Urinary bladder (tissue), 4 donors: ENCODE results near the gene CCNT1. TPM values are rescaled to one million over a fixed set of nuclear protein-coding genes. Genes with fewer than 3 reads are reported as not detected.
"Not testable (repeated sequence)": the region's sequence is repeated elsewhere in the genome, so short reads cannot be mapped to it uniquely, and the experiment has no call there.

Source experiments
- DNase-seq: peaks from one replicate; pipeline ENCODE4 v3.0.0-alpha.2; 2015; ENCODE audit errors: extremely low spot score
- H3K27ac ChIP-seq: one replicate; pipeline ENCODE4 v1.5.1; 2013; ENCODE audit warnings: low read depth, mild to moderate bottlenecking, moderate library complexity
- H3K36me3 ChIP-seq: one replicate; pipeline ENCODE4 v1.6.1; 2013; ENCODE audit warnings: mild to moderate bottlenecking, moderate library complexity; ENCODE audit not compliant: insufficient read depth
- H3K4me1 ChIP-seq: one replicate; pipeline ENCODE4 v1.6.1; 2013; ENCODE audit warnings: mild to moderate bottlenecking, moderate library complexity; ENCODE audit not compliant: insufficient read depth
- H3K4me3 ChIP-seq: one replicate; pipeline ENCODE4 v1.5.1; 2013; ENCODE audit warnings: low read depth, low read length
- WGBS: extraction: QIAGEN DNeasy Blood & Tissue Kit; methylation state at CpG from one replicate; pipeline ENCODE4 v1.1.7; 2013; 5-methylcytosine and 5-hydroxymethylcytosine counted together
- polyA plus RNA-seq: library from polyadenylated mRNA; stranded (reverse); fragments of 200-250 nt; gene quantifications from one replicate; pipeline ENCODE4 v1.2.3, GENCODE V29; 2013
- total RNA-seq: library from RNA; depleted of rRNA; stranded (reverse); fragments of >200 nt; gene quantifications from one replicate; pipeline ENCODE4 v1.2.3, GENCODE V29; 2014
- donor health status: healthy with polysubstance abuse.
- donor health status: healthy.

The CCNT1 gene
- total RNA-seq (45.6 TPM), polyA plus RNA-seq (9.0 TPM)

DNA sequence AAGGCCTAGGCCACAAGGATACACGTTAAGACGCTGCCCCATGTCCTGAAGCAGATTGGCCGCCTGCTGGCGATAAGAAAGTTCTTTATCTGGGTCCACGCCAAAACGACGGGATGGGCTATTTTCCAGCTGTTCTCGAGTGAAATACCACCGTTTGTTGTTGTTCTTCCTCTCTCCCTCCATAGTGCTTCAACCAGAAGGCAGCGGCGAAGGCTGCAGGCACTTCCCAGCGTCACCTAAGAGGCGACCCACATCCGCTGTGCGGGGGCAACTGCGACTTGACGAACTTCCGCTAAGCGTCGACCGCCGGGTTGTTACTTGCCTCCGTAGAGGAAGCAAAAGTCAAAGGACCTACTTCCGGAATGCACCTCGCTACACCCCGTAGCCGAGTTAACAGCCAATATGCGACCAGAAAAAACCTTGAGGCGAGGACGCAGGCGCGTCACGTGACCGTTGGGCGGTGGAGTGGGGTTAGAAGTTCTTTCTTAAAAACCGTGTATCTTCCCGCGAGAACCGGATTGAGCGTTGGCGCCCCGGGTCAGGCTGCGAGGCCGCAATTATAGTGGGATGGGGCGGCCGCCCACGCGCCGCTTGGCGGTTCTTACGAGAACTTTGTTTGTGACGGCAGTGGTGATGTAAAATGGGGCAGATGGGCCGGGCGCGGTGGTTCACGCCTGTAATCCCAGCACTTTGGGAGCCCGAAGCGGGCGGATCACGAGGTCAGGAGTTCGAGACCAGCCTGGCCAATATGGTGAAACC lies at the start of gene CCNT1:
TSS of gene CCNT1 (minus strand) at position 215 of the 759 bp plus-strand sequence. CDS start at position 183, 32 bp downstream.
- Histone ChIP-seq H3K4me1 (no peaks in the 10 kb centered on the region), H3K36me3 (no peaks in the 10 kb centered on the region), H3K4me3 (peak within 1 kb of the TSS; percentile 62), H3K27ac (peak within 1 kb of the TSS; percentile 94)
- peak; percentile 99 for DNase-seq
- under 1% methylated on average over 61 of the region's 61 CpGs for WGBS

DNA sequence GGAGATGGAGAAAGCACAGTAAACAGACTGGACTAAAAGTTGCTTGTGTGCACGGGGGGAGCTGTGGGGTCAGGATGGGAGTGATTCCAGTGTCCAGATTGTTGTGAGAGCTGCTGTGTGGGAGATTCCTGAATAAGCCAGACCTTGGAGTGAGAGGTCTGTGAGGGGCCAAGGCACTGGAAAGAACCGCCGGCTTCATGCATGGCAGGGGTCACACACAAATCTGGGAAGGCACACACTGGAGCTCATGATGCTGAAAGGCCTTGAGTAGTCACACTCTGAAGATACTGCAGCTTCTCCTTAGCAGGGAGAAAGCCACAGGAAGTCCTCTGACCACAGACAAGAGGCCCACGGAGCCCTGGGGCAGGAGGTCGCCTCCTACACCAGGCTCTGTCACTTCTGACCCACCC lies 49.3 kb upstream of the CCNT1 start:
- DNase-seq = no peak
- Histone ChIP-seq H3K4me1 (no peaks in the 10 kb centered on the region), H3K36me3 (peaks cover 7% of the 10 kb centered on the region), H3K4me3 (no peak overlapping the region), H3K27ac (no peak overlapping the region)
- WGBS = 72% methylated on average over 5 of the region's 5 CpGs

DNA sequence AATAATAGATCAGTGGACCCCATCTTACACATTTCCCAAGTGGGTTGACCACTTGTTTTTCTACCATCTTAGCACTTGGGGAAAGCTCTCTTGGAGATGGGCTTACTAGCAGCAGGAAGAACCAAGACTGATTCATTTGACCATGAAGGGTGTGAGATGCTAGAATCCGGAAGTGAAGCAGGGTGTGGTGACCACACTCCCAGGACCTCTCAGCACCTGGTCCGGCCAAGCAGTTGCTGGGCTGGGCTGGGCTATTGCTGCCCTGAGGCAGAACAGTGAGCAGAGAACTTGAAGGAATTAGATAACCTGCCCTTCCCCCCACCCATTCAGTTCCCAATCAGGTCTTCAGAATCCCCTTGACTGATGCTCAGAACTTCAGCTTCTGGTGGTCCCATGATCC lies 48.0 kb upstream of the CCNT1 start:
- DNase-seq = no peak
- WGBS = 62% methylated on average over 2 of the region's 2 CpGs
- Histone ChIP-seq H3K36me3 (peaks cover 7% of the 10 kb centered on the region), H3K27ac (no peak overlapping the region), H3K4me1 (no peaks in the 10 kb centered on the region), H3K4me3 (no peak overlapping the region)

DNA sequence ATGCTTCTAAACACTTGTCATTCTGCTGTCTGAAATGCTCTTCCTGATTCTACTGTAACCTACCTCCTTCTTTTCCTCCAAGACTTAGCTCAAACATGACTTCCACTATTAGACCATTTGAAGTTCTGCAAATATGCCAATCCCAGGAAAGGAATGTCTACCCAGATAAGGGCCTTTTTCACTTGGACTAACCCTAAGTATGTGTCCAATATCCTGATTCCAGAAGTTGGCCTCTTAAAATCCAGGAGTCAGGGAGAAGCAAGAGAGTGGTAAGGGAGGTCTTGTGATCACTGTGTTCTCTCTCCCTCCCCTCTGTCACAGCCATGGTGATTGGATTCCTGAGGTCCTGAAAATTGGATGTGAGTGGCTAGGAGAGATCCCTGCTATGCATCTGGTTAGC lies 42.2 kb upstream of the CCNT1 start:
- no peak overlapping the region for H3K4me3 ChIP-seq
- no peaks in the 10 kb centered on the region for H3K36me3 ChIP-seq
- no peak for DNase-seq
- no peaks in the 10 kb centered on the region for H3K4me1 ChIP-seq
- H3K27ac ChIP-seq = no peak overlapping the region

DNA sequence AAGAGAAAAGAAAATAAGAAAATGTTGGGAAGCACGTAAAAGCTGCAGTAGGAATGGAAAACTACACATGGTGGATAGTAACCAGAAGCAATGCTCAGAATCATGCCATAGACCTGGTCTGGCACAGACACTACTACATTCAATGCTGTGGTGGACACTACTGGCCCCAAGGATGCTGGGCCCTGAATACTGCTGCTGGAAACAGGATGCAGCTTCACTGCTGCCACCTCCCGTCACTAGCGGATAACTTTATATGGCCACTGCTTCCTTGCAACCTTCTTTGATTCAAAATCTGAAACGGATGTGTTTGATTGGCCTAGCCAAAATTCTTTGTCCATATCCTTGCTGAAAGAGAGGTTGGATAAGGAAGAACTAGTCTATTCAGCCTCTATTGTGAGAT lies 41.7 kb upstream of the CCNT1 start:
- WGBS = 56% methylated on average over 4 of the region's 4 CpGs
- no peaks in the 10 kb centered on the region for H3K36me3 ChIP-seq
- H3K27ac ChIP-seq = no peak overlapping the region
- H3K4me3 ChIP-seq = no peak overlapping the region
- no peaks in the 10 kb centered on the region for H3K4me1 ChIP-seq
- no peak for DNase-seq

DNA sequence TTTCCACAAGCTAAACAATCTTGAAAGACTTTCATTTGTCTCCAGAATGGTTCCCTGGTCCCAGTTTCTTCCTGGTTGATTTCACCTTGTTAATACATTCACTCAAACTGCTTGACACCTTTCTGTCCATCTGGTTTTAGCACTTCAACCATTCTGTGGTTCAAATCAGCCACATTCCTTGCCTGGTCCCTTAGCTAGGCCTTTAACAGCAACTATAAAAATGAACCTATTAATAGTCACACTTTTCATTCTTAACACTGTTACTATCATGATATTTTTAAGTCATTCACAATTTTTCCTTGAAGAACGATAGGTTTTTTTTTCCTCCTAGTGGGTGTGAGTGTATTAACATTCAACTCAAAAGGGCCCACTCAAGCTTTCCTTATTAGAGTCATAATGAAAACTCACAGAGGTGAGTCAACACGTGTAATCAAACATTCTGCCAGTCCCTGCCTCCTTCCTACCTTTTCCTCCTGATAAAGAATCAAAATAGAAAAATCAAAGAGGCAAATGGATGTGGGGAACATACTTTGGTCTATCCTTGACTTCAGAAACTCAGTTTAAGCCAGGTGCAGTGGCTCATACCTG lies 34.4 kb upstream of the CCNT1 start:
- Histone ChIP-seq H3K4me1 (no peaks in the 10 kb centered on the region), H3K4me3 (no peak overlapping the region), H3K27ac (no peak overlapping the region), H3K36me3 (no peaks in the 10 kb centered on the region)
- 54% methylated on average over 2 of the region's 2 CpGs for WGBS
- no peak for DNase-seq

DNA sequence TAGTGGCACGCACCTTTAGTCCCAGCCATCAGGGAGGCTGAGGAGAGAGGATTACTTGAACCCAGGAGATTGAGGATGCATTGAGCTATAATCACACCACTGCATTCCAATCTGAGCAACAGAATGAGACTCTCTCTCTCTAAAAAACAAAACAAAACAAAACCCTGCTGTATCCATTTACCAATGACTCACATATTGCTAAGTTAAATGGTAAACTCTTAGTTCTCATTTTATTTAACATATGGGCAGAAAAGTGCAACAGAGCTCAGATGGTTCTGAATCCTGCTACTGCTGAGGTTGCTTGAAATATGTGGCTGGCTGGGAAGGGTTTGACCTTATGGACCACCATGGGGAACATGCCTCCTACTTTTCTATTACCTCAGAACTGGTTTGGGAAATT lies 33.7 kb upstream of the CCNT1 start:
- Histone ChIP-seq H3K4me1 (no peaks in the 10 kb centered on the region), H3K36me3 (no peaks in the 10 kb centered on the region), H3K4me3 (no peak overlapping the region), H3K27ac (no peak overlapping the region)
- no peak for DNase-seq
- 94% methylated on average over 1 of the region's 1 CpG for WGBS

DNA sequence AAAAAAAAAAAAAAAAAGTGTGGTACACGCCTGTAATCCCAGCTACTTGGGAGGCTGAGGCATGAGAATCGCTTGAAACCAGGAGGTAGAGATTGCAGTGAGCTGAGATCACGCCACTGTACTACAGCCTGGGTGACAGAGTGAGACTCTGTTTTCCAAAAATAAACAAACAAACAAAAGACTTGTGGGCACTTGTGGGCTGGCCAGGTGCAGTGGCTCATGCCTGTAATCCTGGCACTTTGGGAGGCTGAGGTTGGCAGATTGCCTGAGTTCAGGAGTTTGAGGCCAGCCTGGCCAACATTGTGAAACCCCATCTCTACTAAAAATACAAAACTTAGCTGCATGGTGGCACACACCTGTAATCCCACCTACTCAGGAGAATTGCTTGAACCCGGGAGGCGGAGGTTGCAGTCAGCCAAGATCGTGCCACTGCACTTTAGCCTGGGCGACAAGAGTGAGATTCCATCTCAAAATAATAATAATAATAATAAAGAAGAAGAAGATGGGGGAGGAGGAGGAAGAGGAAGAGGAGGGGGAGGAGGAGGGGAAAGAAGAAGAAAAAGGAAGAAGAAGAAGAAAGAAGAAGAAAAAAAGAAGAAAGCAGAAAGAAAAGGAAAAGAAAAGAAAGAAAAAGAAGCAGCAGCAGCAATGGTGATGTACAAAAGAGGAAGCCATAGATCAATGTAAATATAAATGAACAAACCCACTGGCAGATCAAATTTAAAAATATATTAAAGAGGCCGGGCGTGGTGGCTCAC lies 27.9 kb upstream of the CCNT1 start:
- Histone ChIP-seq H3K36me3 (no peaks in the 10 kb centered on the region), H3K27ac (no peak overlapping the region), H3K4me3 (no peak overlapping the region), H3K4me1 (no peaks in the 10 kb centered on the region)
- DNase-seq = no peak
- WGBS = 82% methylated on average over 9 of the region's 9 CpGs

DNA sequence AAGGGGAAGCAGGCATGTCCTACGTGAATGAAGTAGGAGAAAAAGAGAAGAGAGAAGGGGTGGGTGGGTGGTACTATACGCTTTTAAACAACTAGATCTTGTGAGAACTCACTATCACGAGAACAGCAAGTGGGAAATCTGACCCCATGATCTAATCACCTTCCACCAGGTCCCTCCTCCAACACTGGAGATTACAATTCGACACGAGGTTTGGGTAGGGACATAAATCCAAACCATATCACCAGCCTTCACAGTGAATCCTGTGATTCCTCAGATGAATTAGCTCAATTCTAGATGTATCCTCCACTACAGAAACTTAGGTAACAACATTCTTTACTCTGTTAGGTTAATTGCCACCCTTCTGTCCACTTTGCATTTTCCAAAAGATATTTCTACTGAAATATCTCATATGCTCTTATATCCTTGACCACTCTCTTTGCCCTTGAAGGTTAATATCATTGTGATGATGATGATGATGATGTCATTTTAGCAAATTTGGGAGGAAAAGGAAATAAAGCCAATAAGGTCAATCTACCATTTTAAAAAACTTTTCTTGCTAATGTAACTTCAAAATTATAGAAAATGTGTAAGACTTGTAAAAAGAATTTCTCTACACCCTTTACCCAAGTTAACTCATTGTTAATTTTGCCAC lies 23.2 kb upstream of the CCNT1 start:
- Histone ChIP-seq H3K36me3 (no peaks in the 10 kb centered on the region), H3K4me3 (no peak overlapping the region), H3K4me1 (no peaks in the 10 kb centered on the region), H3K27ac (no peak overlapping the region)
- no peak for DNase-seq
- WGBS = 33% methylated on average over 5 of the region's 5 CpGs

DNA sequence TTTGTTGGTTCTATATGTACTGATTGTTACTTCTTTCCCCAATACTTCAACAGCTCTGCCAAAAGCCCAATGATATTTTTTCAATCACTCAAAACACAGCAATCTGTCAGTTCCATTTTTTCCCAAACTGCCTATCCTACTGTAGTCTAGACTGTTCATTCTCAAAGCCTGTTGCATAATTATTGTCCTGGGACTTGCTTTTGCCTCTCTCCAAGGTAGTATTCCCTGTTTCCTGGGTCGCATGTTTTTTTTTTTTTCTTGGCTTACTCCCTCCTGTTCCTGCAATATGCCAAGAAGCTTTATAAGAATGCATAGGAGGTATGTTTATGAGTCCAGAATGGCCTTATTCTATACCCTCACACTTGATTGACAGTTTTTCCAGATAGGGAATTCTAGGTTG lies 19.9 kb upstream of the CCNT1 start:
- 41% methylated on average over 1 of the region's 1 CpG for WGBS
- Histone ChIP-seq H3K36me3 (no peaks in the 10 kb centered on the region), H3K4me3 (no peak overlapping the region), H3K27ac (no peak overlapping the region), H3K4me1 (no peaks in the 10 kb centered on the region)
- DNase-seq = no peak

DNA sequence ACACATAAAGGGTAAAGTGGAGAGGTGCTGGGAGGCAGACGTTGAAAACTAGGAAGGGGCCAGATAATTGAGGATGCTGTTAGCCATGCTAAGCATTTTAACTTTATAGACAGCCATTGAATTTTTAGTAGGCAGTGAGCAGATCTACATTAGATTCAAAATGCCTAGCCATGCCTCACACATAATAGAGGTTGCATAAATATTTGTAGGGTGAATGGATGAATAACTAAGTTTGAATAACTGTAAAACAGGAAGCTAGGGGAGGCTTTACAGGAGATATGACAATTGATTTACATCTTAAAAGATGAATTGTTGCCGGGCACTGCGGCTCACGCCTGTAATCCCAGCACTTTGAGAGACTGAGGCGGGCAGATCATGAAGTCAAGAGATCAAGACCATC lies 12.3 kb upstream of the CCNT1 start:
- H3K27ac ChIP-seq = no peak overlapping the region
- no peaks in the 10 kb centered on the region for H3K36me3 ChIP-seq
- DNase-seq = no peak
- H3K4me3 ChIP-seq = no peak overlapping the region
- H3K4me1 ChIP-seq = no peaks in the 10 kb centered on the region
- WGBS = 75% methylated on average over 5 of the region's 5 CpGs

DNA sequence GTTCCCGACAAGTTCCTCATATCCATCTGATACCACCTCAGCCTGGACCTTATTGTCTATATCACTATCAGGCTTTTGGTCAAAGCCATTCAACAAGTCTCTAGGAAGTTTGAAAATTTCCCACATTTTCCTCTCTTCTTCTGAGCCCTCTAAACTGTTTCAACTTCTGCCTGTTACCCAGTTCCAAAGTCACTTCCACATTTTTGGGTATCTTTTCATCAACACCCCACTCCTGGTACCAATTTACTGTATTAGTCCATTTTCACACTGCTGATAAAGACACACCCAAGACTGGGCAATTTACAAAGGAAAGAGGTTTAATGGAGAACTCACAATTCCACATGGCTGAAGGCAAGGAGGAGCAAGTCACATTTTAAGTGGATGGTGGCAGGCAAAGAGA lies 4.2 kb upstream of the CCNT1 start:
- not testable (repeated sequence) for H3K27ac ChIP-seq, DNase-seq, H3K4me1 ChIP-seq, H3K4me3 ChIP-seq, H3K36me3 ChIP-seq
- 99% methylated on average over 1 of the region's 1 CpG for WGBS

DNA sequence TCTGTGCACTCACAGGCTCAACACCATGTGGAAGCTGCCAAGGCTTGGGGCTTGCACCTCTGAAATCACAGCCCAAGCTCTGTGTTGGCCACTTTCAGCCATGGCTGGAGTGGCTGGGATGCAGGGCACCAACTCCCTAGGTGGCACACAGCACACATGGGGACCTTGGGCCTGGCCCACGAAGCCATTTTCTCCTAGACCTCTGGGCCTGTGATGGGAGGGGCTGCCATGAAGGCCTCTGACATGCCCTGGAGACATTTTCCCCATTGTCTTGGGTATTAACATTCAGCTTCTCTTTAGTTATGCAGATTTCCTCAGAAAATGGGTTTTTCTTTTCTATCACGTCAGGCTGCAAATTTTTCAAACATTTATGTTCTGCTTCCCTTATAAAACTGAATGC lies 3.7 kb upstream of the CCNT1 start:
- not testable (repeated sequence) for H3K4me3 ChIP-seq, H3K36me3 ChIP-seq, H3K27ac ChIP-seq, H3K4me1 ChIP-seq, DNase-seq
- 77% methylated on average over 2 of the region's 2 CpGs for WGBS

DNA sequence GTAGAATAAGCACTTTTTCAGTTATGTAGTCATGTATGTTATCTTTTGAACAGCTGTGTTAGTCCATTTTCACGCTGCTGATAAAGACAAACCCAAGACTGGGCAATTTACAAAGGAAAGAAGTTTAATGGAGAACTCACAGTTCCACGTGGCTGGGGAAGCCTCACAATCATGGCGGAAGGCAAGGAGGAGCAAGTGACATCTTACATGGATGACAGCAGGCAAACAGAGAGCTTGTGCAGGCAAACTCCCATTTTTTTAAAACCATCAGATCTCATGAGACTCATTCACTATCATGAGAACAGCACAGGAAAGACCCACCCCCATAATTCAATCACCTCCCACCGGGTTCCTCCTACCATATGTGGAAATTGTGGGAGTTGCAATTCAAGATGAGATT lies 2.5 kb upstream of the CCNT1 start:
- WGBS = 81% methylated on average over 4 of the region's 4 CpGs
- not testable (repeated sequence) for H3K36me3 ChIP-seq, H3K27ac ChIP-seq, DNase-seq, H3K4me3 ChIP-seq, H3K4me1 ChIP-seq
